GM21529 (cell line): ENCODE data around the gene KLHL7.

ENCODE experiments used
- ATAC-seq: cut with Tn5 transposase; IDR thresholded peaks from one replicate; pipeline ENCODE4 v1.9.1; 2021; ENCODE audit not compliant: unreplicated experiment

The KLHL7 gene

DNA sequence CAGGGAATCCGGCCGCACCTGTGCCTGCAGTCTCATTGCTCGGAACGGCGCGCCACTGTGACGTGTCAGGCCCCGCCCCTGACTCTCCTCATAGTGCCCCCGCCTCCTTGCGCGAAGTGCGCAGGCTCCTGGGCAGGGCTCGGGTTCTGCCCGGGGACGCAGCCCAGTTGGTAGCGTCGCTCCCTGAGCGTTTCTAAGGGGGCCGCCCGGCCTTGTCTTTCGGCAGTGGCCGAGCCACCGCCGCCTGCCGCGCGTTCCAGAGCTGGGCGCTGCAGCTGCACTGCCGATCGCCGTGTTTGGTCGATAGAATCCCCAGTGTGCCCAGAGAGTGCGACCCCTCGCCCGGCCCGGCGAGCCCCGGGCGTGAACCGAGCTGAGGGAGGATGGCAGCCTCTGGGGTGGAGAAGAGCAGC, at the start of gene KLHL7:
KLHL7 (plus strand) TSS at position 142 of the 413 bp plus-strand sequence; CDS start at position 384, 242 bp downstream.
- peak; percentile 96 for ATAC-seq

- no peak for ATAC-seq
These were observed 47.0 kb upstream of the KLHL7 start for GRCh38 chr7:23058408-23059096.

GRCh38 chr7:23061327-23061726, 44.3 kb upstream of the KLHL7 start:
- no peak for ATAC-seq

DNA sequence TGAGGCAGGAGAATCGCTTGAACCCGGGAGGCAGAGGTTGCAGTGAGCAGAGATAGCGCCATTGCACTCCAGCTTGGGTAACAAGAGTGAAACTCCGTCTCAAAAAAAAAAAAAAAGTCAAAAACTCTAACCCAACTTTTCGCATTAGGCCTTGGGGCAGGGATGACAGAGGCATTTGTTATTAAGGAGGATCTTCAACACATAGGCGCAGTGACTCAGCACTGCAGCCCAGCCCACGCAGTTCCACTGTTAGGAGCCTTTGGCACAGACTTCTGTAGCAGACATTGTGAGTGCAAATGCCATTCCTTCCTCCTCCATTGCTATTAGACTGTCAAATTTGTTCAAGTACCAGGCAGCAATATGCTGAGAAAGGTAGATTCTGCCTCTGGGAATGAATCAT, 43.1 kb upstream of the KLHL7 start:
- no peak for ATAC-seq

DNA sequence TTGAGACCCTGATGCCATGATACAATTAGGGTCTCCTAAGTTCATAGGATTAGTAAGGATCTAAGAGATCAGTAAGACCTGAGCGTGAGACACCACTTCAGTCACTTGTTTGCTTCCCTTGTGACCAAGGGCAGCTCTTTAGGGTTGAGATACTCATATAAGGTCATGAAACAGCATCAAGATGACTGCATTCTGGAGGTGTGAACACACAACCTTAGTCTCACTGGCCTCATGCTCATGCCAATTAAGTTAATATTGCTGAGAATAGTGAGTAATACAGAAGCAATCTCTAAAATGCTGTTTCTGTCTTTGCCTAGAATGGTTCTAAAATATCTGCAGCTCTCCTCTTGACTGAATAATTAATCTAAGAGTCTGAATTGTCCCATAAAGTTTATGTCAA, 39.6 kb upstream of the KLHL7 start:
- no peak for ATAC-seq

DNA sequence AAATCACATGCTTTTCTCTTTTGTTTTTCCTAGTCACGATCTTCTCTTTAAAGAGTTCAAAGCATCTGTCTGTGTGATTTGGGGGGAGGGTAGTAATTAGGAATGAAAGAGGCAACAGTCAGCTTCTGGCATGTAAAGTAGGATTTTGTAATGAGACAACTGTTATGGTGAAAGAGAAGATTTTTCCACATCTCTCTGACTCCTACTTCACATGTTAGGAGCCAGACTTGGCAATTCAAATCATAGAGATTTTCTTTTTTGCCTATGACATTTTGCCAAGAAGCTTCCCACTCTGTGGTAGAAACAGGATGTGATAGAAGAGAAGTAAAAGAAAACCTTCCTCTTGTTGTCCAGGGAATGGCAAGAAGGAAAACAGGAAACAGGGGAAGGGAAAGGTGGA, 38.3 kb upstream of the KLHL7 start:
- ATAC-seq = no peak

- no peak for ATAC-seq
These were observed 33.5 kb upstream of the KLHL7 start for GRCh38 chr7:23072048-23072447.

- no peak for ATAC-seq
These were observed 32.7 kb upstream of the KLHL7 start for GRCh38 chr7:23072922-23073321.

GRCh38 chr7:23074443-23075261, 30.9 kb upstream of the KLHL7 start:
- ATAC-seq = no peak

DNA sequence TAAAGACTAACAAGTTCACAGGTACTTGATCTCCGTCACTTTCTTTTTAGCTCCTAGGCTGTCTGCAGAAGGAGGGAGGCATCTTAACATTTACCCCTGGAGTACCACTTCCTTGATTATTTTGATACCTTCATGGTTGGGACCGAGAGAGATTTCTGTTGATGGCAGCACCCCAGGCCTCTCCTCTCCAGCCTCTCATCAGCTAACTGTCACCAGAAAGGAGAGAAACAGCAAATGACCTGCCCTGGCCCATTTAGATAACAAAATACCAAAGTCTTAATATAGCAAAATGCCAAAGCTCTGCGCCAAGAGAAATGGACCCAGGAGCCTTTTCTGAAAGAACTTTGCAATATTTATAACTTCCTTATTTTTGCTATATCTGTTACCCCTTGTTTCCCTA, 30.0 kb upstream of the KLHL7 start:
- no peak for ATAC-seq

DNA sequence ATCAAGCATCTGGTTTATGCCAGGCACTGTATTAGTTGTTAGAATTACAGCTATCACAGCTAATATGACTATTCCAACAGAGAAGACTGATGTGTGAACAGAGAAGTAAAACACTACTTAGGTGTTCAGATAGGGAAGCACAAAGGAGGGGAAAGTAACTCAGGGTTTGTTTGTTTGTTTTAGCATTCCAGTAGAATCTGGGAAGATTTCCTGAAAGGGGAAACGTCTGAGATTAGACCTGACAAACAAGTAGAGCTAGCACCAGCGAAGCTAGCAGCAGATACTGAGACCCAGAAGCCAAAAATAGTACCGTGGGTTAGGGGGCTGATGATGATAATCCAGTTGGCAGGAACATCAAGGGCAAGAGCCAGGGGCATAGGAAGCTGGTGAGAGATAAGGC, 28.8 kb upstream of the KLHL7 start:
- no peak for ATAC-seq

GRCh38 chr7:23093111-23093510, 12.5 kb upstream of the KLHL7 start:
- no peak for ATAC-seq

DNA sequence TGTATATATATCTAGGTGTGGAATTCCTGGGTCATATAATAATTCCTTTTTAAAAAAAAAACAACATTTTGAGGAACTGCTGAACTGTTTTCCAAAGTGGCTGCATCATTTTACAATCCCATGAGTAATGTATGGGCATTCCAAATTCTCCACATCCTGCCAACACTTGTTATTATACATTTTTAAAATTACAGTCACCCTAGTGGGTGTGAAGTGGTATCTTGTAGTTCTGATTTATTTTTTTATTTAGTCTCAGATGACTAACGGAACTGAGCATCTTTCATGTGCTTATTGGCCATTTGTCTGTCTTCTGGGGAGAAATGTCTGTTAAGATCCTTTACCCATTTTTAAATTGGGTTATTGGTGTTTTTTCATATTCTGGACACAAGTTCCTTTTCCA, 12.0 kb upstream of the KLHL7 start:
- no peak for ATAC-seq

- no peak for ATAC-seq
These were observed 8.9 kb upstream of the KLHL7 start for GRCh38 chr7:23096518-23097290.

DNA sequence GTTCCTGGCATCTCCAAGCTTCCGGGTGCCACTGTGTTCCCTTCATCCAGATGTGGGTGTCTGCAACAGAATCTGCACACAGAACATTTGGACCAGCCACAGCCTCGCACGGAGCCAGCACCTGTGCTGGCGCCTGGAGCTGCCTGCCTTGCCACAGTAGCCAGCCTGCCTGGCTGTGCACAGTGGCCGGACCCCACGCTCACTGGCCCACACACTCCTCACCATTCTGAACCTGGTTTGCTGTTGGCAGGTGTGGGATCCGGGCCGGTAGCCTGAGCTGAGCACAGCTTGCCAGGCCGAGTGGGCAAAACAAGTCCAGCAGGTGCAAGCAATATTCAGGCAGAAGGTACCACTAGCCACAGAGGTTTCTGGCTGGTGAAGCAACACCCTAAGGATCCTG, 7.6 kb upstream of the KLHL7 start:
- ATAC-seq = no peak

DNA sequence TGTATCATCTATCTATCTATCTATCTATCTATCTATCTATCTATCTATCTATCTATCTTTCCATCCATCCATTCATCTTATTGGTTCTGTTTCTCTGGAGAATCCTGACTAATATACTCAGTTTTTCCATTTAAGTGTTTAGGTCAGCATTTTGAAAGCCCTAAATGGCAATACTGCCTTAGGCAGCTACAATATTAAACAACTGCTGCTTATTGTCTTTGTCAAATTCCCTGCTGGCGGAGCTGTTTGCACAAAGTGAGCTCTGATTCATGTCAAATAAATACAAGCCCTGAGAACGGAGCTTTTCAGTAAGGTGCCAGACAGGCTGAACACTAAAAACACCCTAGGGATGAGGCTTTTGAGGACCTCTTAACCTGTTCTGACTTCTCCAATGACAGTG, 7.1 kb upstream of the KLHL7 start:
- no peak for ATAC-seq

DNA sequence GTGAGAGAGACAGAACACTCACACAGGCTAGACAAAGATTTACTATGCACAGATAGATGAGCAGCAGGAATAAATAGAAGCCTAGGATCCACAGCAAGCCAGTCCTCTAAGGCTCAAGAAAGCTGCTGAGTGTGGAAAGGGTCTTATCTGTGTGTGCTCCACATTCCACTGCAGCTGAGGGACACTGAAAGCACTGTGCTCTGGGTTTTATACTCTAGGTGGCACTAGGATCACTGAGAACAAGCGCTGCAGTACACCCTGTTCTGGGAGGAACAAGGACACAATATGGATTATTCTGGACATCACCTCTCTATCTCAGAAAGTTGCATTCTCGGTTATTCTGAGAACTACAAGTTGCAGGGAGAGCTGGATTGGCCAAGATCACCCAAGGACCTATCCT, 4.9 kb upstream of the KLHL7 start:
- ATAC-seq = no peak

DNA sequence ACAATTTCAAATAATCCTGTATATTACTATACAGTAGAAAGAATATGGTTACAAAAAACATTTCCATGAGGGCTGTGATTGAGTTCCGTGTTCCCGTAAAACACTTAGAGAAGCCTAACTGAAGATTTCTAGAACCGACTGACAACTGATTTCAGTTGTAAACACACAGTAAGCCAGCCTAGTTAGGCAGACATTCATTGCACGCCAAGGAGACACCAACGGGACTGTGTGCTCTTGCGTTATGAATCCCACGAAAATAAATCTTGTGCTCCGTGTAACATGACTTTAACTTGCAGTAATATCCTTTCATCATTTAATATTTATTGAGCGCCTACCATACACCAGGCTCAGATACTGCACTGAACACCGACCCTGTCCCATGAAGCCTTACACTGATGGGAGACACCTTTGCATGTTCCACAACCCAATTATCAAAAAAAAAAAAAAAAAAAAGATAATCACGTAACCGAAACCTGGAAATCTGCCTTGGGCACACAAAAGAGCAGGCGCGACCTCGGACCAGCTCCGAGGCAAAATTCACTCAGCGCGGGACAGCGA, 420 bp upstream of the KLHL7 start:
- ATAC-seq = peak; percentile 27

GRCh38 chr7:23106057-23106822, 655 bp downstream of the KLHL7 start:
- ATAC-seq = peak; percentile 33

DNA sequence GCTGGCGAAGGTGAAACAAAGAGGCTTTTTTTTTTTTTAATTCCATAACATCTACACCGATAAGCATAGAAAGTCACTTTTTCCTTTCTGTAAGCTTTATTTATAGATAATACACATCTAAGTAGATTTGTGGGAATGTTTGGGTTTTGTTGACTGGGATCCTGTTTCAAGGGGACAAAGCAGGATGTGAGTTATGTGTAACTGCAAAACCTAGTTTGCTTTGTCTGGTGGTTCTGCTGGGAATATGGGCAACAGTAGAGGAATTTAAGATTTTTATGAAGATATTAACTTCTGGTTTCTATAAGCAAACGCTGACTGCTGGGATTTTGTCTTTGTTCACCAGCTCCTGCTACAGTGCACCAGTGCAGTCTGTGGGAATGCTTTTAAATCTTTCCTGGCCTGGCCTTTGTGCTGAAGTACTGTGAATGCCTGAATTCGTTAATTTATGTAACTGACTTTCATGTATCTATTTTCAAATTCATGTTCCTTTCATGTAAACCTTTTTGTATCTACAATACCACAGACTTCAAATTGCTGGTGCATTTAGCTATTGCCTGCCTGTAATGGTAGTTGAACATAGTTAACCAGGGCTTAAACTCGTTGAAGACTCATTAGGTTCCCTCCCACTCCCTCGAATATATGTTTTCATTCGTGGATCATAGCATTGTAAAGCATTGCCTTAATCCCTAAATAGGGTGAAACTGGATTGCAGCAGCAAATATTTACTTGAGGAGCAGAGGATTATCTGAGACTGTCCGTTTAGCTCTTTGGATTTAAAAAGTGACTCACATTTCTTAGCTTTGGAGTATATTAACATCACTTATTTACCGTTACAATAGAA, 1.5 kb downstream of the KLHL7 start:
- ATAC-seq = no peak
